GM18861 (cell line): ENCODE data around the gene CMSS1.
"Not testable (repeated sequence)": the region's sequence is repeated elsewhere in the genome, so short reads cannot be mapped to it uniquely, and the experiment has no call there.

Experiments
- ATAC-seq: cut with Tn5 transposase; IDR thresholded peaks from one replicate; pipeline ENCODE4 v1.9.1; 2021; ENCODE audit not compliant: unreplicated experiment

Gene CMSS1

GRCh38 chr3:100076731-100077529 is 259.3 kb downstream of the CMSS1 start:
- no peak for ATAC-seq

GRCh38 chr3:100079328-100079727 is 261.7 kb downstream of the CMSS1 start:
- no peak for ATAC-seq

- no peak for ATAC-seq
Observed at GRCh38 chr3:100080573-100080972, 262.9 kb downstream of the CMSS1 start.

- no peak for ATAC-seq
Observed at GRCh38 chr3:100081311-100081710, 263.6 kb downstream of the CMSS1 start.

GRCh38 chr3:100081986-100082692 is 264.5 kb downstream of the CMSS1 start:
- ATAC-seq = no peak

GRCh38 chr3:100082714-100083113 is 265.1 kb downstream of the CMSS1 start:
- no peak for ATAC-seq

GRCh38 chr3:100083209-100083608 is 265.5 kb downstream of the CMSS1 start:
- ATAC-seq = no peak

- ATAC-seq = no peak
Observed at GRCh38 chr3:100084100-100084806, 266.6 kb downstream of the CMSS1 start.

GRCh38 chr3:100086401-100086800 is 268.7 kb downstream of the CMSS1 start:
- no peak for ATAC-seq

- ATAC-seq = peak; percentile 91
Observed at GRCh38 chr3:100087198-100087597, 269.5 kb downstream of the CMSS1 start.

- no peak for ATAC-seq
Observed at GRCh38 chr3:100088735-100089368, 271.2 kb downstream of the CMSS1 start.

- peak; percentile 55 for ATAC-seq
Observed at GRCh38 chr3:100089812-100090668, 272.4 kb downstream of the CMSS1 start.

GRCh38 chr3:100090669-100091005 is 273.0 kb downstream of the CMSS1 start:
- no peak for ATAC-seq

GRCh38 chr3:100093831-100094230 is 276.2 kb downstream of the CMSS1 start:
- ATAC-seq = no peak

GRCh38 chr3:100096286-100096685 is 278.6 kb downstream of the CMSS1 start:
- ATAC-seq = not testable (repeated sequence)

- ATAC-seq = no peak
Observed at GRCh38 chr3:100096866-100097265, 279.2 kb downstream of the CMSS1 start.

- ATAC-seq = no peak
Observed at GRCh38 chr3:100097919-100098783, 280.5 kb downstream of the CMSS1 start.

- ATAC-seq = no peak
Observed at GRCh38 chr3:100098784-100099070, 281.1 kb downstream of the CMSS1 start.

- no peak for ATAC-seq
Observed at GRCh38 chr3:100099621-100100020, 282.0 kb downstream of the CMSS1 start.

GRCh38 chr3:100100425-100100824 is 282.8 kb downstream of the CMSS1 start:
- ATAC-seq = no peak
